GM19463 (cell line): ENCODE results near the gene RBM17.
"Not testable (repeated sequence)": the region's sequence is repeated elsewhere in the genome, so short reads cannot be mapped to it uniquely, and the experiment has no call there.

Source experiments
- ATAC-seq: cut with Tn5 transposase; IDR thresholded peaks from one replicate; pipeline ENCODE4 v1.9.1; 2021; ENCODE audit warnings: mild to moderate bottlenecking, moderate library complexity; ENCODE audit not compliant: unreplicated experiment

Gene RBM17

DNA sequence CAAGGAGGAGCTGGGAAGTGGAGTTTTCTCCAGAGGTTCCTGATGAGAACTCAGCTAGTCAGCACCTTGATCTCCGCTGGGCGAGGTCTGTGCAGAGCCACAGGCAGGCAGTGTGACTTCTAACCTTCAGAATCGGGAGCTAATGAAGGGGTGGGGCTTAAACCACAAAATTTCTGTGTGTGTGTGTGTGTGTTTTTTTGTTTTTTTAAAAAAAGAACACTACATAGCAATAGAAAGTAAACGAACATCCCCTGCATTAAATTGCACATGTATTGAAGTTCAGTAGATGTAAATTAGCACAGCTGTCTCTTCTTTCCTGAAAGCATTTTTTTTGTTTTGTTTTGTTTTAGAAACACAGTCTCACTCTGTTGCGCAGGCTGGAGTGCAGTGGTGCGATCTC is 46.2 kb downstream of the RBM17 start:
- ATAC-seq = peak; percentile 32

- ATAC-seq = no peak
These were observed 46.8 kb downstream of the RBM17 start for GRCh38 chr10:6135589-6136168.

DNA sequence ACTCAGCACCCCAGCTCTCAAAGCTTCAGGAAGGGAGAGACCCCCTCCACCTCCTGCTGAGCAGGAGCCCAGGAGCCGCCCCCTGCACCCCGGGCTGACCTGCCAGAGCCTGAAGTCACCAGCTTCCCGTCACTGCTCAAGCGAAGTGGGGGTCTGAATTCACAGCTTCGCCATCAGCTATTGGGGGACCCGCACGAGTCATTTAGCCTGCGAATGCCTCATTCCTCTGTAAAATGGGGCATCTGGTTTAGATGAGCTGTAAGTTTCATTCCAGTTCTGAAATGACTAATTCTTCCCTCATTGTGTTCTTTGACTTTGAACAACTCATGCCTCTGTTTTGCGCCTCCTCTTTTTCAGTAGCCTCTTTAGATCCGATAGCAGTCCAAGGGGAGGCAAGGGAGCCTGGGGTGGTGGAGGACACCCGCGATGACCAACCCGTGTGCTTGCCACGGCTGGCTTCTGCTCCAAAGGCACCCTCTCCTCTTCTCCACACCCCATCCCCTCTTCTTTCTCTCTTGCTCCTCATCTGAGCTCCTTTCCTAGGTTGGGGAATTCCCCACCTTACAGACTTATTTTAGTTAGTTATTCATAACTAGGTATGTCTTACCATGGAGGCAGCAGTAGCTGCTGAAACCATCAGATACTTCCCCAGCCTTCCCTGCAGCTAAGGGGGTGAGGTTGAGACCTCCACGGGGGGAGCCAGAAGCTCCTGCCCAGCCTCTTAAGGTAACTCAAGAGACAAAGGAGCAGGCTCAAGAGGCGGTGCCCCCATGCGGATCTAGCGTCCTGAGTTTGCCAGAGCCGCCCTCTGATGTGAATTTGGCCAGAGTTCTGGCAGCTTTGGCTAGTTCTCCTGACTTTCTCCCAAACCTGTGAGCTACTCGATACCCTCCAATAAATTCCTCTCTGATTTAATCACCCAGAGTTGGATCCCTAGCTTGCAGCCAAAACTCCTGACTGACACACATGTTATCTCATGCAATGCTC is 47.7 kb downstream of the RBM17 start:
- peak; percentile 54 for ATAC-seq

GRCh38 chr10:6138456-6138855 is 49.6 kb downstream of the RBM17 start:
- no peak for ATAC-seq

DNA sequence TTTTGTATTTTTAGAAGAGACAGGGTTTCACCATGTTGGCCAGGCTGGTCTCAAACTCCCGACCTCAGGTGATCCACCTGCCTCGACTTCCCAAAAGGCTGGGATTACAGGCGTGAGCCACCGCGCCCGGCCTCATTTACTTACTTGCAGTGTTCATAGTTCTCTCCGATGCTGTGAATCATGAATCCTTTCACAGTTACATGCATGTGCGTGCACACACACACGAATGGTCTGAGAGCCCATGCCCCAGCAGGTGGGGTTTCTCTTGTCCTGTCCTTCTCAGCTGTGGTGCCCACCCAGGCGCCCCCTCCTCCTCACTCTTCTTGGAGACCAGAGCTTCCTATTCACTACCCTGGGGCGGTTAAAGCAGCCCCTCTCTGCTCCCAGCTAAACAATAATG is 50.6 kb downstream of the RBM17 start:
- no peak for ATAC-seq

GRCh38 chr10:6140141-6140841 is 51.5 kb downstream of the RBM17 start:
- ATAC-seq = no peak

GRCh38 chr10:6140965-6141295 is 52.1 kb downstream of the RBM17 start:
- ATAC-seq = no peak

GRCh38 chr10:6141296-6142151 is 52.7 kb downstream of the RBM17 start:
- ATAC-seq = peak; percentile 40

GRCh38 chr10:6142186-6142585 is 53.4 kb downstream of the RBM17 start:
- not testable (repeated sequence) for ATAC-seq

DNA sequence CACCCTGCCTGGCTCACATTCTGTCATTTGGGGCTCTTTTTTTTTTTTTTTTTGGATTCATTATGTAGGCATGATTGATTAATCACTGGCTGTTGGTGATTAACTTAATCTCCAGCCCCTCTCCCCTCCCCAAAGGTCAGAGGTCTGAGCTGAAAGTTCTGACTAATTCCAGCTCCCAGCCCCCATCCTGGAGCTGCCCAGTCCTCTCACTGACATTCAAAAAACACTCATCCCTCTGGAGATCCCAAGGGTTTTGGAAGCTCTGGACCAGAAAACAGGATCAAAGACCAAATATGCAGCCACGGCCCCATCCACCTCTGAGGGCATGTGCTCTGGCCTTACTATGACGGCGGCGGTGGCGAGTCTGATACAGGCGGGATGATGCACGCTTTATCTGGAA is 53.8 kb downstream of the RBM17 start:
- ATAC-seq = no peak

DNA sequence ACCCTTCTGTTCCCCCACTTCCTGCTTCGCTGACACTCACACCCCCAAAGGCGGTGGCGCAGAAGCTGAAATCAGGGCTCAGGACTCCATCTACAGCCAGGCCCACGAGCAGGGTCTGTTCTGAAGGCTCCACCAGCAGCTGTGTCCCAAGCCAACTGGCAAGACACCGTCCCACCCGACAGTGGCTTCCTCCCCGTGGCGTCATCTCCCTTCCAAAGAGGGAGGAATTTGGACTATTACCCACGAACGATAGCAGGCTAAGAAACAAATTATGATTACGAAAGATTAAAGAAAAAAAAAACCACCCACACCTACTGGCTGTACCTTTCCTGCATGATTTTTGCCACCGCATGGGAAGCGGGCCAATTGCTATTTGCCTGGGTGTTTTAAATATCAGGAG is 54.3 kb downstream of the RBM17 start:
- ATAC-seq = no peak

DNA sequence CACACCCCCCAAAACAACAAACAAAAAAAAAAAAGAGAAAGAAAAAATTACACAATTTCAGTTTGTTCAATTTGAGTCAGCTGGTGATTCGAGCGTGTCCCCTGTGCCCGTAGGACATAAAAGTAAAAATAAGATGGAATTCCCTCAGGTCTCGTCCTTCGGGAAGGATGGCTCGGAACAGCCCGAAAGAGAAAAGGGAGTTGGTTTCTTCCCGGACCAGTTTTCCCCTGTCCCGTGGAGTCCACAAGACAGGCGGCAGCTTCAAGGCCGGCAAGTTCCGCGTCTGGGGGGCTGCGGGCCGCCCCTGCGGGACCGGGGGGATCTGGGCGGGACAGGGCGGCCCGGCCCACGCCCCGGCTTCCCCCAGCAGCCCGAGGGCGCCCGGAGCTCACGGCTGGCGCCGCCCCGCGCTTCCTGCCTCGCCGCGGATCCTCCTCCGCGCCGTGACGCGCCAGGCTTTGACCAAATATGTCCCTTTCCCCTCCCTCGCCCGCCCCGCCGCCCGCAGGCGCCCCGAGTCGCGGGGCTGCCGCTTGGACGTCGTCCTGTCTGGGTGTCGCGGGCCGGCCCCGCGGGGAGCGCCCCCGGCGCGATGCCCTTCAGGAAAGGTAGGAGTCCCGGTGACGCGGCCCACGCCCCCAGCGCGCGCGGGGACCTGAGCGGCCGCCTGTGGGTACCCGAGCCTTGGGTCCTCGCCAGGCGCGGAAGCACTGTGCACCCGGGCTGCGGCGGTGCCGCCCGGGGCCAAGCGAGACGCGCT is 55.8 kb downstream of the RBM17 start:
- ATAC-seq = peak; percentile 62

- peak; percentile 1 for ATAC-seq
These were observed 56.5 kb downstream of the RBM17 start for GRCh38 chr10:6145166-6145987.

GRCh38 chr10:6146013-6146785 is 57.4 kb downstream of the RBM17 start:
- no peak for ATAC-seq

DNA sequence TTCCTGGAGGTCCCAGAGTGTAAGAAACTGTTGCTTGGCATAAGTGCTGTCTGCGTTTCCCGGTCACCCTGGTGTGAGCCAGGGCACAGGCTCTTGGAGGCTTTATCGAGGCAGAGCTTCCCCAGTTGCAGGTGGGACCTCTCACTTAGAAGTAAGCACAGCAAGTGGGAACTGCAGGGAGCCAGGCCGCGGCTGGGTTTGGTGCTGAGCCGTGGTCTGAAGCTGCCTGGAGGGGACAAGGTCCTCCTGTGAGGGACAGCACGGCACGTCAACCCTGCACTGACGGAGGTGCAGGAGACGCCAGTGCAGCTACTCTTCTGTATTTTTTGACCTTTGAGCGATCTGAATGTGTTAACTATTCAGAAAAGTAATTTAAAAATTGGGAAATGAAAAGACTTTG is 58.1 kb downstream of the RBM17 start:
- no peak for ATAC-seq

GRCh38 chr10:6148251-6148701 is 59.4 kb downstream of the RBM17 start:
- peak; percentile 24 for ATAC-seq

DNA sequence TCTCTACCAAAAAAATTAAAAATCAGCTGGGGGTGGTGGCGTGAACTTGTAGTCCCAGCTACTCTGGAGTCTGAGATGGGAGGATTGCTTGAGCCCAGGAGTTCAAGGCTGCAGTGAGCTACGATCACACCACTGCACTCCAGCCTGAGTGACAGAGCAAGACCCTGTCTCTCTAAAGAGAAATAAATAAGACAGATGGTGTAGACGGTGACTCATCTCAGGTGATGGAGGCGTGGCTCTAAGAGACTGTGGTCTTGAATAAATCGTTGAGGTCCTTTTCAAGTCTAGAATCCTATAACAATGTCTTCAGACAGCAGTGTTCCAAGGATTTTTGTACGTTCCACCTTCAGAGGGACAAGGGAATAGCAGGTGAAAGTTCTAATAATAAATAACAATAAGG is 60.1 kb downstream of the RBM17 start:
- no peak for ATAC-seq
